Spinal cord (tissue), 10 donors: ENCODE measurements around the gene BANK1. TPM values are rescaled to one million over a fixed set of nuclear protein-coding genes. Genes with fewer than 3 reads are reported as not detected.
"Not testable (repeated sequence)": the region's sequence is repeated elsewhere in the genome, so short reads cannot be mapped to it uniquely, and the experiment has no call there.

ENCODE experiments used
- DNase-seq, 6 donors: peaks; one replicate each; pipeline versions ENCODE4 v3.0.0 to v3.0.0-alpha.2; 2013 to 2015; ENCODE audit warnings: low spot score in 6 of 6, low read depth in 4 of 6
- H3K27ac ChIP-seq: one replicate; pipeline ENCODE4 v1.5.1; 2013; ENCODE audit warnings: low read depth, low read length, control low read depth
- H3K27me3 ChIP-seq: one replicate; pipeline ENCODE4 v1.6.1; 2013; ENCODE audit warnings: low read length; ENCODE audit not compliant: control insufficient read depth, insufficient read depth
- H3K36me3 ChIP-seq: one replicate; pipeline ENCODE4 v1.6.1; 2013; ENCODE audit warnings: low read length; ENCODE audit not compliant: control insufficient read depth, insufficient read depth
- H3K4me1 ChIP-seq: one replicate; pipeline ENCODE4 v1.6.1; 2013; ENCODE audit warnings: low read length; ENCODE audit not compliant: control insufficient read depth, insufficient read depth
- H3K4me3 ChIP-seq: one replicate; pipeline ENCODE4 v1.5.1; 2013; ENCODE audit warnings: low read depth, low read length, control low read depth
- H3K9me3 ChIP-seq: one replicate; pipeline ENCODE4 v1.6.1; 2013; ENCODE audit warnings: low read length; ENCODE audit not compliant: control insufficient read depth, insufficient read depth
- WGBS: methylation state at CpG from one replicate; pipeline ENCODE4 v1.1.5; 2013; ENCODE audit warnings: missing lambda C conversion rate; ENCODE audit not compliant: insufficient coverage; 5-methylcytosine and 5-hydroxymethylcytosine counted together
- polyA plus RNA-seq, 2 donors: library from polyadenylated mRNA; unstranded; fragments of 120-200 nt; gene quantifications; one replicate each; pipeline ENCODE4 v1.2.1, GENCODE V29; 2013; ENCODE audit not compliant: insufficient read length in 2 of 2
- total RNA-seq, 2 donors: library from RNA; depleted of rRNA in 1 of 2; stranded (reverse); fragments of 120-200 nt in 1 of 2; fragments of >200 nt in 1 of 2; gene quantifications; one replicate each; pipeline versions ENCODE4 v1.2.3 to v1.2.4, GENCODE V29; 2013 to 2014
- donor health status: healthy.

BANK1 gene
- total and polyA plus RNA-seq, 4 donors, result 0.61 to 1.5 (median 1.2) TPM

DNA sequence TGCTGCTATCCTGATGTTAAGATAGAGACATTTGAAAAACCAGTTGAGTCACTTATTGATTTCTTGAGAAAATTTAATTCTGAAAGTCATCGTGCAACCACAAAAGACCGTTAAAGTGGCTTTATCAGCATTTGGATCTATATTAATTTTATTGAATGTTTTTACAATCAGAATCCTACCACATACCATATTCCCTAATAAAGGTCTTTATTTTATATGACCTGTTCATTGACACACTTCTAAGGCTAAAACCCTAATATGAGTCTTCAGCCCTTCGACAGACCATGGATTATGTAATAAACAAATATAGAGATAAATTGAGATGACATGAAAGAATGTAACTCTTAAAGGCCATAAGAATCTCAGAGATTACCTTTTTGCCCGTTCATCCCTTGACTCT lies 68.1 kb downstream of the BANK1 start:
- no peak overlapping the region for H3K4me3 ChIP-seq
- 100% methylated on average over 1 of the region's 4 CpGs for WGBS
- H3K27ac ChIP-seq, result no peak overlapping the region
- DNase-seq, result no peak
- H3K9me3 ChIP-seq, result no peaks in the 10 kb centered on the region
- no peaks in the 10 kb centered on the region for H3K27me3 ChIP-seq
- no peaks in the 10 kb centered on the region for H3K36me3 ChIP-seq
- H3K4me1 ChIP-seq, result no peaks in the 10 kb centered on the region

DNA sequence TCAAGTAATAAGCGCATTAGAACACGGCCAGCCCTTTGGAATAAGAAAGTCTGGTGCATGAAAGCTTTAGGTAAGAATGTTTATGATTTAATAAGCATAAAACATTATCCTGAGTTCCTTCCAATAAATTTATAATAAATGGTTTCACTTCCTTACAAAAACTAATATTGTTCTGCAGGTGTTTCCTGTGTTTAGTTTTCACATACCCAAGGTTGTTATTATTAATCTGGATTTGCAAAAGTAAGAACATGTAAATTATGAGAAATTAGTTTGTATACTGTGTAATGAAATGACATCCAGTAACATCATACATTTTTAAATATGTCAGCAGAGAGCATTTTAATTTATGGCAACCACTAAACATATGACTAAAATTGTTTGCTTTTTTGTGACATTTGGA lies 72.1 kb downstream of the BANK1 start:
- H3K4me3 ChIP-seq, result no peak overlapping the region
- no peak for DNase-seq
- H3K27me3 ChIP-seq, result no peaks in the 10 kb centered on the region
- no peak overlapping the region for H3K27ac ChIP-seq
- no peaks in the 10 kb centered on the region for H3K36me3 ChIP-seq
- WGBS, result no CpG with 5 or more reads among the region's 2 CpGs
- no peaks in the 10 kb centered on the region for H3K9me3 ChIP-seq
- H3K4me1 ChIP-seq, result no peaks in the 10 kb centered on the region

DNA sequence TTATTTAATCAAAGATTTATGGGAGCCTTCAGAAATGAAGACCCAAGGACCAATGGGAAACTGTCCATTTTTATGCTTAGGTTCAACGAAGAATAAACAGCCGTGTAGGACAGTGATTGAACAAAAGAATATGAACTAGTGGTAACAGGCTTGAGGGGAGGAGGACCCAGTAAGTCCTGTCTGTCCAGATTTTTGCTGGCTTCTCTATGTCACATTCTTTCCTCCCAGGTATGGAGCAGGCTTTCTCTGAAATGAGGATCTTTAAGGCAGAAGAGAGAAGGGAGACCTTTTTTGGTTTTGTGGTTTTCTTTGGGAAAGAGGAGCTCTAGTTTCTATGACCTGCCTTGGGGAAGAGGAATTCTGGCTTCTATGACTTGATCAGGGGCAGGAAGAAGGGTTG lies 74.1 kb downstream of the BANK1 start:
- H3K27ac ChIP-seq, result no peak overlapping the region
- no peak for DNase-seq
- no peaks in the 10 kb centered on the region for H3K9me3 ChIP-seq
- no peaks in the 10 kb centered on the region for H3K4me1 ChIP-seq
- H3K4me3 ChIP-seq, result no peak overlapping the region
- no peaks in the 10 kb centered on the region for H3K36me3 ChIP-seq
- WGBS, result 92% methylated on average over 2 of the region's 2 CpGs
- H3K27me3 ChIP-seq, result no peaks in the 10 kb centered on the region

DNA sequence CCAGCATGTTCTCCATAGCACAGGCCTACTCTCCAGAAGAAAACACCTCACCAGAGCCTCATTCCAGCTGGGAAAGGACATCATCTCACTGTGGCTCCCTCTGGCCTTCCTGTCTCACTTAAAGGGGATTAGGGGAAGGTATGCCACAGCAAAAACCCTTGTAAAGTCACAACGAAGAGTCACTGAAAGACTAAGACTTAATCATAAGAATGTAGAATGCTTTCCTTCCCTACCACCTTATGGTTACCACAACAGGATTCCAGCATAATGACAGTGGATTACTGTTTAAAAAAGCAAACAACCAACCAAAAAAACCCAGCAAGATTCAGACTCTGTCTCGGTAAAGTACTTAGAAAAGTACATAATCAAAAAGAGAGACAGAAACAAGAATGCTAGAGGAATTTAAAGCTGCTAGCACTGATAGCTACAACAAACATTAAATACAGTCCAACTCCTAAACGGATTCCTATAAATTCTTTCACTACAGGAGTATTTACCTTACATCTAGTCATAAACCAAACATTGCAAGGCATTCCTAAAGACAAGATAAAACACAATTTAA lies 75.1 kb downstream of the BANK1 start:
- no peak overlapping the region for H3K27ac ChIP-seq
- H3K9me3 ChIP-seq, result no peaks in the 10 kb centered on the region
- no CpG with 5 or more reads among the region's 3 CpGs for WGBS
- no peak for DNase-seq
- H3K4me1 ChIP-seq, result no peaks in the 10 kb centered on the region
- no peaks in the 10 kb centered on the region for H3K36me3 ChIP-seq
- no peak overlapping the region for H3K4me3 ChIP-seq
- H3K27me3 ChIP-seq, result no peaks in the 10 kb centered on the region

DNA sequence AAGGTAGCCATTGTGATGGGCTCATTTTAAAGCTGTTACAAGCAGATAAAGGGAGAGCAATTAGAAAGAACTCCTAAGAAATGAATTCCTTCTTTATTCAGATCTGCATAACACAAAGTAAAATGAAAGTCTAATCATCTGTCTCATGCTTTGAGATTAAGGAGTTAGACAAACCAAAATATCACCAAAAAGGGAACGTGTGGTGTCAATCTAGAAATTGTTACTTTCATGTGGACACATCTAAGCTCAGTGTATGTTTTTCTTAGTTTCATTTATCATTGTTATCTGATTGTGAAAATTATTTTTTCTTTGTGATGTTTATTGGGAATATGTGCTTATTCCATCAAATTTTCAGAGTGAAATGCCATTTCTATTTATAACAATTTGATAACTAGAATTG lies 80.3 kb downstream of the BANK1 start:
- no CpG with 5 or more reads among the region's 1 CpG for WGBS
- Histone ChIP-seq H3K36me3 (no peaks in the 10 kb centered on the region), H3K9me3 (no peaks in the 10 kb centered on the region), H3K27ac (no peak overlapping the region), H3K4me1 (no peaks in the 10 kb centered on the region), H3K4me3 (no peak overlapping the region), H3K27me3 (no peaks in the 10 kb centered on the region)
- DNase-seq, result no peak

DNA sequence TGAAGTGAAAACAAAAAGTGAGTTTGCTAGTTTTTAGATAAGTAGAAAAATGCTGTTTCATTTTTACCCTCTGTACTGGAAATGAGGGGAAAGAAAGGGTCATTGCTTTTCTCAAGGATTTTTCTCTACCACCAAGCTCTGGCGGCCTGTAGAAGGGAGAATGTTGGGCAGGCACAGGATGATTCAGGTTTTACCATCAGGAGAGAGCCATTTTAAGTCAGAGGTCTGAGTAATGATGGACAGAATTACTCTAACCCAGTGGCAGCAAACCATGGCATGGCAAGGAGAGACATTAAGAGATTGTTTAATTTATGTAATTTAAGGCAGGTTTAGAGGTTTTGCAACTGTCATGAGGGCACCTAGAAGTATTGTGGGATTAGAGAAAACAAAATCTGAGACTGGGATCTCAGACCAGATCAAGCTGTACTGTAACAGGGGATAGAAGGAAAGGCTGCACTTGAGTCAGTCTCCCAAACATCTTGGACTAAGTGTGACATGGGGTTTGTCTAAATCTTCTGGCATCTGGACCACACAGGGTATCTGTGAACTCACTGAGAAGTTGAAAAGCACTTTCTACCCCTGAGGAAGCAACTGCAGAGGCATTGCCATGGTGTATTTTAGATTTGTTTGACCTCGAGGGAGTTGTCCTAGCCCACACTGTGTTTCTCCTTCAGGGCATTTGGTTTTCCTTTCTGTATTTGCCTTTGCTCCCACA lies 81.6 kb downstream of the BANK1 start:
- Histone ChIP-seq H3K4me1 (no peaks in the 10 kb centered on the region), H3K27ac (no peak overlapping the region), H3K4me3 (no peak overlapping the region), H3K9me3 (no peaks in the 10 kb centered on the region), H3K27me3 (no peaks in the 10 kb centered on the region), H3K36me3 (no peaks in the 10 kb centered on the region)
- no peak for DNase-seq
- no CpG with 5 or more reads among the region's 2 CpGs for WGBS

DNA sequence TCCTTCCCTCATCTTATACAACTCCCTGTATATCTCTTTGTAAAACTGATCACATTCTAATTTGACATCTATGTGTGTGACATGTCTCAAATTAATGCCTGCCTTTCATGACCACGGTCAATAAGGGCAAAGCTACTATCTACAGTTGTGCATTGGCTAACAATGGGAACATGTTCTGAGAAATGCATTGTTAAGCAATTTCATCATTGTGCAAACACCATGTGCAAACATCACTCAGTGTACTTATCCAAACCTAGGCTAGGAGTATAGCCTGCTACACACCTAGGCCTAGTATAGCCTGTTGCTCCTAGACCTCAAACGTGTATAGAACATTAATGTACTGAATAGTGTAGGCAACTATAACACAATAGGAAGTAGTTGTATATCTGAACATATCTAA lies 95.0 kb downstream of the BANK1 start:
- Histone ChIP-seq H3K27me3 (no peaks in the 10 kb centered on the region), H3K4me1 (no peaks in the 10 kb centered on the region), H3K27ac (no peak overlapping the region), H3K36me3 (no peaks in the 10 kb centered on the region), H3K9me3 (no peaks in the 10 kb centered on the region), H3K4me3 (no peak overlapping the region)
- WGBS, result no CpG with 5 or more reads among the region's 2 CpGs
- DNase-seq, result no peak

DNA sequence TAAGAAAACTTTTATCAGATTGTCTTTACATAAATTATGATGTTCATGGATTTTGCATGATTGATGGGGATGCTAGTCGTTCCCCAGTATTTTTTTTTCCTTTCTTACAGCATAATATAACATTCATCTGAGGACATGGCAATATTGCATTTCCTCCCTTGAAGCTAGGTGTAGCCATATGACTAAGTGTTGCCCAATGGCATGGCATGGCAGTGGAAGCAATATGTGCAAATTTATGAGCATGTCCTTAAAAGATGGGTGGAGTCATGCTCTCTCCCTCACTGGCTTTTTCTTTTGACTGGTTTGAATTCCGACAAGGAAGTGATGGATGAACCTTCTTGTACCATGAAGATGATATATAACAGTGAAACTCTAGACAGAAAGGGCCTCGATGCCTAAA lies 96.3 kb downstream of the BANK1 start:
- WGBS, result no CpG with 5 or more reads among the region's 3 CpGs
- no peaks in the 10 kb centered on the region for H3K4me1 ChIP-seq
- peaks cover 3% of the 10 kb centered on the region for H3K9me3 ChIP-seq
- H3K27ac ChIP-seq, result no peak overlapping the region
- H3K36me3 ChIP-seq, result no peaks in the 10 kb centered on the region
- H3K27me3 ChIP-seq, result no peaks in the 10 kb centered on the region
- no peak overlapping the region for H3K4me3 ChIP-seq
- DNase-seq, result no peak

DNA sequence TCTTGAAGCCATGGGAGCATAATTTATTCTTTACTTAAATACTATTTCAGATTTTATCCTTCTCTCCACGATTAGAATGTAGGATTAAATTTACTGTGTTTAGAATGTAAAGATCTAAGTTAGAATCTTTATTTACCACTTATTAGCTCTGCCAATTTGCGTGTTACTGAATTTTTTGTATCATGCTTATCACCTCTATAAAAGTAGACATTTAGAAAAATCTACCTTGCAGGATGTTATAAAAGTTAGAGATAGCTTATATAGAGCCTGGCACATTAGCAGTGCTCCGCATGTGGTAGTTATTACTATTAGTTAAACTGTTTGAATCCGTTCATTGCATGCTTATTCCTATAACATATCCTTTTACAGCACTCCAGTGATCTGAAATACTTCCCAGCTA lies 97.9 kb downstream of the BANK1 start:
- no peaks in the 10 kb centered on the region for H3K27me3 ChIP-seq
- peaks cover 3% of the 10 kb centered on the region for H3K9me3 ChIP-seq
- WGBS, result no CpG with 5 or more reads among the region's 4 CpGs
- H3K36me3 ChIP-seq, result no peaks in the 10 kb centered on the region
- no peak overlapping the region for H3K27ac ChIP-seq
- H3K4me1 ChIP-seq, result no peaks in the 10 kb centered on the region
- no peak for DNase-seq
- H3K4me3 ChIP-seq, result no peak overlapping the region

DNA sequence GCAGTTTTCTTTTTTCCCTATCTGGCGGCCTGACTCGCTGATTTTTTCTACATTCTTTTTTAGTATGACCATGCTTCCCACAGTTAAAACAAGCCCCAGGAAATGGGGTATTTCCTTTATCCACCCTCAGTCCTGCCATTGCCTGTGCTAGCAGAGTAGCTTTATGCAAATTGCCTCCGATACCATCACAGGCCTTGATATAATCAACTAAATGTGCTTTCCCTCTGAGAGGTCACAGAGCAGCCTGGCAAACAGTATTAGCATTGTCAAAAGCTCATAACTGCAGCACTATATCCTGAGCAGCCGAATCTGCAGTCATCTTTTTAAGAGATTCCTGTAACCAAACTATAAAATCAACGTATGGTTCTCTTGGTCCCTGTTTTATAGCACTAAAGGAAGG lies 115.0 kb downstream of the BANK1 start:
- H3K4me1 ChIP-seq, H3K27me3 ChIP-seq, H3K9me3 ChIP-seq, H3K4me3 ChIP-seq, H3K36me3 ChIP-seq, H3K27ac ChIP-seq, DNase-seq: not testable (repeated sequence)
- 75% methylated on average over 3 of the region's 5 CpGs for WGBS
